Smooth muscle cell (in vitro differentiated cells): ENCODE results near the gene CORO1C. TPM values are rescaled to one million over a fixed set of nuclear protein-coding genes. Genes with fewer than 3 reads are reported as not detected.

ENCODE experiments used
- DNase-seq: peaks from one replicate; lab custom pipeline; 2025; ENCODE audit not compliant: unreplicated experiment; lab: John Stamatoyannopoulos, UW
- H2AFZ ChIP-seq: fragments of 200-600 bp; sonication (generic); 2 replicates; pipeline ENCODE4 v1.6.0; 2016; ENCODE audit warnings: antibody characterized with exemption, low read depth, mild to moderate bottlenecking
- H3F3A ChIP-seq: fragments of 200-600 bp; sonication (generic); 2 replicates; pipeline ENCODE4 v1.6.0; 2017; ENCODE audit warnings: antibody characterized with exemption, low read depth
- H3K27ac ChIP-seq: fragments of 200-600 bp; sonication (generic); 2 replicates; pipeline ENCODE4 v1.5.1; 2016; ENCODE audit warnings: low read depth, mild to moderate bottlenecking
- H3K27me3 ChIP-seq: fragments of 200-600 bp; sonication (generic); 2 replicates; pipeline ENCODE4 v1.6.1; 2016; ENCODE audit warnings: low read depth, mild to moderate bottlenecking
- H3K36me3 ChIP-seq: fragments of 200-600 bp; sonication (generic); 2 replicates; pipeline ENCODE4 v1.5.1; 2016; ENCODE audit warnings: low read depth
- H3K4me1 ChIP-seq: fragments of 200-600 bp; sonication (generic); 2 replicates; pipeline ENCODE4 v1.5.1; 2016; ENCODE audit warnings: low read depth
- H3K4me2 ChIP-seq: fragments of 200-600 bp; sonication (generic); 2 replicates; pipeline ENCODE4 v1.6.0; 2016; ENCODE audit warnings: mild to moderate bottlenecking
- H3K4me3 ChIP-seq: fragments of 200-600 bp; sonication (generic); 2 replicates; pipeline ENCODE4 v1.5.1; 2016; ENCODE audit warnings: mild to moderate bottlenecking
- H3K79me2 ChIP-seq: fragments of 200-600 bp; sonication (generic); 2 replicates; pipeline ENCODE4 v1.6.0; 2016; ENCODE audit warnings: low read depth, mild to moderate bottlenecking
- H3K9ac ChIP-seq: fragments of 200-600 bp; sonication (generic); 2 replicates; pipeline ENCODE4 v1.6.0; 2016; ENCODE audit warnings: low read depth
- H3K9me3 ChIP-seq: fragments of 200-600 bp; sonication (generic); replicated peaks from 2 replicates; pipeline ENCODE4 v1.5.1; 2016; ENCODE audit warnings: low read depth
- H4K20me1 ChIP-seq: fragments of 200-600 bp; sonication (generic); 2 replicates; pipeline ENCODE4 v1.6.0; 2016; ENCODE audit warnings: low read depth
- WGBS: methylation state at CpG from one replicate; pipeline ENCODE4 v1.1.7; 2016; ENCODE audit warnings: low lambda C conversion rate; 5-methylcytosine and 5-hydroxymethylcytosine counted together
- polyA plus RNA-seq: library from polyadenylated mRNA; unstranded; fragments of >200 nt; fragmentation: Nextera tagmentation; extraction: Ambion mirVana; gene quantifications from 2 replicates; pipeline ENCODE4 v1.2.1, GENCODE V29; 2016
- total RNA-seq: library from RNA; depleted of rRNA; stranded (reverse); fragments of >200 nt; gene quantifications from 2 replicates; pipeline ENCODE4 v1.2.3, GENCODE V29; 2014
- TF ChIP-seq, protein P1 (sequence below): fragments of 200-600 bp; sonication (generic); IDR thresholded peaks from 2 replicates; pipeline ENCODE4 v1.5.1; 2017; ENCODE audit warnings: borderline replicate concordance, mild to moderate bottlenecking, antibody characterized with exemption; ENCODE audit not compliant: insufficient read depth, poor library complexity, severe bottlenecking

The CORO1C gene
- total and polyA plus RNA-seq, 2 experiments from 2014 or later = 96.7 to 136 TPM

DNA sequence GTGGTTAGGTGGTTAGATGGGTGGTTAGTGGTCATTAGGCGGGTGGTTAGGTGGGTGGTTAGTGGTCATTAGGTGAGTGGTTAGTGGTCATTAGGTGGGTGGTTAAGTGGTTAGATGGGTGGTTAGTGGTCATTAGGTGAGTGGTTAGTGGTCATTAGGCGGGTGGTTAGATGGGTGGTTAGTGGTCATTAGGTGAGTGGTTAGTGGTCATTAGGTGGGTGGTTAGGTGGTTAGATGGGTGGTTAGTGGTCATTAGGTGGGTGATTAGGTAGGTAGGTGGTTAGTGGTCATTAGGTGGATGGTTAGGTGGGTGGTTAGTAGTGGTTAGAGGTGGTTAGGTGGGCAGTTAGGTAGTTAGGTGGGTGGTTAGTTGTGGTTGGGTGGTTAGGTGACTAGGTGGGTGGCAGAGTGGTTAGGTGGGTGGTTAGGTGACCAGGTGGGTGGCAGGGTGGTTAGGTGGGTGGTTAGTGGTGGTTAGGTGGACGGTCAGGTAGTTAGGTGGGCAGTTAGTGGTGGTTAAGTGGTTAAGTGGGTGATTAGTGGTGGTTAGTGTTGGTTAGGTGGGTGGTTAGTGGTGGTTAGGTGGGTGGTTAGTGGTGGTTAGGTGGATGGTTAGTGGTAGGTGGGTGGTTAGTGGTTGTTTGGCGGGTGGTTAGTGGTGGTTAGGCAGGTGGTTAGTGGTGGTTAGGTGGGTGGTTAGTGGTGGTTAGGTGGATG, 125.5 kb downstream of the CORO1C start:
- WGBS = 94% methylated on average over 4 of the region's 4 CpGs
- Histone ChIP-seq H3K4me1 (no peaks in the 10 kb centered on the region), H3K79me2 (no peaks in the 10 kb centered on the region), H3K27ac (no peak overlapping the region), H2AFZ (no peak overlapping the region), H3K9me3 (no peaks in the 10 kb centered on the region), H3K9ac (no peak overlapping the region), H3K4me2 (no peak overlapping the region), H4K20me1 (no peaks in the 10 kb centered on the region), H3K4me3 (no peak overlapping the region), H3F3A (no peaks in the 10 kb centered on the region), H3K36me3 (no peaks in the 10 kb centered on the region), H3K27me3 (no peaks in the 10 kb centered on the region)
- DNase-seq = no peak
- TF ChIP-seq, protein P1, sequence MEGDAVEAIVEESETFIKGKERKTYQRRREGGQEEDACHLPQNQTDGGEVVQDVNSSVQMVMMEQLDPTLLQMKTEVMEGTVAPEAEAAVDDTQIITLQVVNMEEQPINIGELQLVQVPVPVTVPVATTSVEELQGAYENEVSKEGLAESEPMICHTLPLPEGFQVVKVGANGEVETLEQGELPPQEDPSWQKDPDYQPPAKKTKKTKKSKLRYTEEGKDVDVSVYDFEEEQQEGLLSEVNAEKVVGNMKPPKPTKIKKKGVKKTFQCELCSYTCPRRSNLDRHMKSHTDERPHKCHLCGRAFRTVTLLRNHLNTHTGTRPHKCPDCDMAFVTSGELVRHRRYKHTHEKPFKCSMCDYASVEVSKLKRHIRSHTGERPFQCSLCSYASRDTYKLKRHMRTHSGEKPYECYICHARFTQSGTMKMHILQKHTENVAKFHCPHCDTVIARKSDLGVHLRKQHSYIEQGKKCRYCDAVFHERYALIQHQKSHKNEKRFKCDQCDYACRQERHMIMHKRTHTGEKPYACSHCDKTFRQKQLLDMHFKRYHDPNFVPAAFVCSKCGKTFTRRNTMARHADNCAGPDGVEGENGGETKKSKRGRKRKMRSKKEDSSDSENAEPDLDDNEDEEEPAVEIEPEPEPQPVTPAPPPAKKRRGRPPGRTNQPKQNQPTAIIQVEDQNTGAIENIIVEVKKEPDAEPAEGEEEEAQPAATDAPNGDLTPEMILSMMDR = no peak

DNA sequence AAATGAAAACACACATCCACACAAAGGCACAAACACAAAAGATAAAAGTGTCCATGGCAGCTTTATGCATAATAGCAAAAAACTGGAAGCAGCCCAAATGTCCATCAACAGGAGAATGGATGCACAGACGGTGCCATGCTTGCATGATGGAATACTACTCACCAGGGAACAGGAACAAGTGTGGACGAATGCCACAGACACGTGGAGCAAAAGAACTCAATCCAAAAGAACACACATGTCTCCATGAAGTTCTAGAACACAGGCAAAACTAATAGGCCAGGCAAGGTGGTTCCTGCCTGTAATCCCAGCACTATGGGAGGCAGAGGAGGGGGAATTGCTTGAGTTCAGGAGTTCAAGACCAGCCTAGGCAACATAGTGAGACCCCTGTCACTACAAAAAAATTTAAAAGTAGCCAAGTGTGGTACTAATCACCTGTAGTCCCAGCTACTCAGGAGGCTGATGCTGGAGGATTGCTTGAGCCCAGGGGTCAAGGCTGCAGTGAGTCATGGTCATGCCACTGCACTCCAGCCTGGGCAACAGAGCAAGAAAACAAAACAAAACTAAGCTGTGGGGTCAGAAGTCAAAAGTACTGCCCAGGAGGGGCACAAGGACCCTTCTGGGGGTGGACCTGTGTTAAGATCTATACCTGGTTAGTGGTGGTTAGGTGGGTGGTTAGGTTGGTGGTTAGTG, 126.2 kb downstream of the CORO1C start:
- H3K27me3 ChIP-seq = no peaks in the 10 kb centered on the region
- no peaks in the 10 kb centered on the region for H3K36me3 ChIP-seq
- no peak overlapping the region for H3K4me3 ChIP-seq
- H2AFZ ChIP-seq = no peak overlapping the region
- no peaks in the 10 kb centered on the region for H4K20me1 ChIP-seq
- H3K27ac ChIP-seq = no peak overlapping the region
- no peak overlapping the region for H3K4me2 ChIP-seq
- no peaks in the 10 kb centered on the region for H3K9me3 ChIP-seq
- H3F3A ChIP-seq = no peaks in the 10 kb centered on the region
- no peak overlapping the region for H3K9ac ChIP-seq
- TF ChIP-seq, protein P1 = no peak
- no peaks in the 10 kb centered on the region for H3K79me2 ChIP-seq
- DNase-seq = no peak
- no peaks in the 10 kb centered on the region for H3K4me1 ChIP-seq
- WGBS = 84% methylated on average over 3 of the region's 3 CpGs

DNA sequence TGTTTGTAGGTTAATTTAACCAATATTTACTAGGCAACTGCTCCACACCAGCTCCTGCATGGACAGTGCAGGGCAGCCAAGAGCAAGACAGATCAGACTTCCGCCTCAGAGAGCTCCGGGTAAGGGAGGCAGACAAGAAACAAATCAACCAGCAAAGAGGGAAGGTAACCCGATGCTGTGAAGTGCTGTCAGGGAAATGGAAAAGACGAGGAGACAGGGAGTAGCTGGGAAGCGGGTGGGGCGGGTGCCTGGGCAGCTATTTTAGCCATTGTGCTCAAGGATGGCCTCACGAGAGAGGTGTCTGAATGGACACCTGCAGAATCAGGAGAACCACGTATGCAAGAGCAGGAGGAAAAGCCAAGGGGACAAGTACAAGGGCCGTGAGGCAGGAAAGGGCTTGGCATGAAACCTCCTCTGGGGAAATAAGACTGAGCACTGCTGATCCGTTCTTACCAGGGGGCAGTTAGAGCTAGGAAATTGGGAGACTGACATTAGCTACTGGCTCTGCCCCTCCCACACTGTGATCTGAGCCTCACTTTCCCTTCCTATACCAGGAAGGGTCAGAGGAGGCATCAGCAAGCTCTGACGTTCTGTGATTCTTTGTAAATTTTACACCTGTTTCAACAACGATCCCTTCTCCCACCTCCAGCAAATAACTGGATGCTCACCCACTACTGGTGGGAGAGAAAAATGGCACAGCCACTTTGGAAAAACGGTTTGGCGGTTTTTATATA, 126.9 kb downstream of the CORO1C start:
- TF ChIP-seq, protein P1 = no peak
- H4K20me1 ChIP-seq = no peaks in the 10 kb centered on the region
- H3K27ac ChIP-seq = no peak overlapping the region
- H3K9me3 ChIP-seq = no peaks in the 10 kb centered on the region
- WGBS = 69% methylated on average over 14 of the region's 14 CpGs
- no peak overlapping the region for H2AFZ ChIP-seq
- no peak overlapping the region for H3K4me2 ChIP-seq
- no peak for DNase-seq
- H3K9ac ChIP-seq = no peak overlapping the region
- H3K36me3 ChIP-seq = no peaks in the 10 kb centered on the region
- H3K4me1 ChIP-seq = no peaks in the 10 kb centered on the region
- no peaks in the 10 kb centered on the region for H3K27me3 ChIP-seq
- H3K4me3 ChIP-seq = no peak overlapping the region
- no peaks in the 10 kb centered on the region for H3F3A ChIP-seq
- H3K79me2 ChIP-seq = no peaks in the 10 kb centered on the region
